CD4-positive, alpha-beta T cell treated with Interleukin-17A for 1 hour (primary cell): Measurements from ENCODE around the gene FOXN3.
"Not testable (repeated sequence)": the region's sequence is repeated elsewhere in the genome, so short reads cannot be mapped to it uniquely, and the experiment has no call there.

ENCODE experiments used
- DNase-seq: peaks from one replicate; pipeline ENCODE4 v3.0.0-alpha.2; 2020

The FOXN3 gene

GRCh38 chr14:89269404-89269803, 147.6 kb downstream of the FOXN3 start:
- no peak for DNase-seq

- DNase-seq = no peak
Measured at GRCh38 chr14:89268514-89268913, 148.5 kb downstream of the FOXN3 start.

- no peak for DNase-seq
Measured at GRCh38 chr14:89267656-89268055, 149.4 kb downstream of the FOXN3 start.

DNA sequence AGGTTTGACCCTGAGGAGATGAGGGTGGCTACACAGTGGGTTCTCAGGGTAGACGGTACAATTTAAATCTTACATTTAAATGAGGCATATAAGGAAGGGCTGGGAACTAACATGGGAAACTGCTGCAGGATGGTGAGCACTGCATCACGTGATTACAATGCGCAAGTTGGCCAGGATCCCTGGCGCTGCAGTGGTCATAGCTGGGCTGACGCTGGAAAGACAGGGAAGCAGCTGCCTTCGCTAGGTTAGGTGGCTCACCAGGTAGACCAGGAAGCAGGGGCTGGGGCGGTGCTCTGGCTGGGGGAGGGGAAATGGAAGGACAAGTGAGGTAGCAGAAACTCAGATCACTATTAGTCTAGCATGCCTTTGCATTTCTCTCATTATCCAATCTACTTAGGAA, 149.9 kb downstream of the FOXN3 start:
- no peak for DNase-seq

DNA sequence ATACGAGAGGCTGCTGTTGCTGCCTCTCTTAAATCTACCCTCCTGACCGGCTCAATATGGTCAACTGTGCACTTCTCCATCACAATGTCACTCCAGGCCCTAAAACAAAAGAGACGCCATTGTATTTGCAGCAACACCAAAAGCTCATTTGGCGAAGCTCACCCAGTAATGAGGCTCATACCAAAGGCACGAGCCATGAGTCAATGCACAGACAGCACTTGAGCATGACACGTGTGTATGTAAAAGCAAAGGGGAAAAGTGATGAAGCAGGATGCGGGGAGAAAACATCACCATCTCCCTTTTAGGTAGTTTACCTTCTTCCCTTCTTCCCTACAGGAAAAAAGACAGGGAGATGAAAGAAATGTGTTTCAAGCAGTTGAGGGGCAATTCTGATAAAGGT, 150.3 kb downstream of the FOXN3 start:
- no peak for DNase-seq

DNA sequence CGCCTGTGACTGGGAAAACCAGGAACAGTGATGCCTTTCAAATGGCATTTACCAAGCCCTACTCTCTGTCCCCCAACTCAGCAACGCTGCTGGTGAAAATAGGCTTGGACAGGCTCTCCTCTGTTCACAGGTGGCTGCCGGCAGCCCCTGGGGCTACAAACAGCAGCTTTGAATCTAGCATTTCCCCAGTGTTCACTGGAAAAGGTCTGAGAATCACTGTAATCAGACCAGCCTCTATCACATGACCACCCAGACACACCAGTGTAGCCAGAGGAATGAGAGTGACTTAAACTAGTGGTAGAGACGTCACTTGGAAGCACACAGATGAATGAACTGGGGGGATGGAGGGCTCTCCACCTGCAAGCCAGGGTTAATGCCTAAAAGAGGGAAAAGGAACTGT, 151.8 kb downstream of the FOXN3 start:
- DNase-seq = no peak

GRCh38 chr14:89264196-89264800, 152.7 kb downstream of the FOXN3 start:
- DNase-seq = no peak

- DNase-seq = no peak
Measured at GRCh38 chr14:89262041-89262440, 155.0 kb downstream of the FOXN3 start.

DNA sequence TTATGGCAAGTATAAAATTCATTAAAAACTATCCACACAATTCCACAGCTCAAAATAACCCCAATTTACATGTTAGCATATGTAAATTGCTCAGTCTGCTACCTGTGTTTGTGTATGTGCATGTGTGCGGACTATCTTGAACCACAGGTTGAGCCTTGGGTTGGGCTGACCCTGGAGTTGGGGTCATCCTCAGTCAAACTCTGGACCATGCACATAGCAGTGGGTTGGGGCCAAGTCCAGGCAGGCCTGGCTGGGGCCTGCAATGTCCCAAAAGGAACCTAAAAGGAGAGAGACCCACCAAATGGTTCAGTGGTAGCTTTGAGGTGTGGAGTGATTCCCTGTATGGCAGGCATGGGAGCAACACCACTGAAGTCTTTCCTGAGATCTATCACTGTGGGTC, 156.1 kb downstream of the FOXN3 start:
- no peak for DNase-seq

GRCh38 chr14:89259951-89260609, 157.0 kb downstream of the FOXN3 start:
- DNase-seq = no peak

- DNase-seq = no peak
Measured at GRCh38 chr14:89258728-89259273, 158.2 kb downstream of the FOXN3 start.

DNA sequence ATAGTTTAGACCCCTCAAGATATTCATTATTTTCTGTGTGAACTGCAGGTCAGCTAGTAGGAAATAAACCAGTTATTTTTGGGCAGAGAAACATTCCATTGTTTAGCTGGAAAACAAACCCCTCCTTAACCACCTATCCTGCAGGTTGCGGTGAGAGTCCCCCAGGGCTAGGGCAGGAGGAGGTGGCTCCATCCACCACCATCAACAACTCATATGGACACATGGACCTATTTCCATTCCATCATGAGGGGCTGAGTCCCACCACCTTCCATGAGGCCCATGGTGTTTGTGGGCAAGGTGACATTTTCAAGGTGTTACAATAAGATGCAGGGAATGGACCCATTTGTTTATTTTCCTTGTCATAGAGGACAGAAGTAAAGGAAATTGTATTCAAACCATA, 160.1 kb downstream of the FOXN3 start:
- DNase-seq = no peak

DNA sequence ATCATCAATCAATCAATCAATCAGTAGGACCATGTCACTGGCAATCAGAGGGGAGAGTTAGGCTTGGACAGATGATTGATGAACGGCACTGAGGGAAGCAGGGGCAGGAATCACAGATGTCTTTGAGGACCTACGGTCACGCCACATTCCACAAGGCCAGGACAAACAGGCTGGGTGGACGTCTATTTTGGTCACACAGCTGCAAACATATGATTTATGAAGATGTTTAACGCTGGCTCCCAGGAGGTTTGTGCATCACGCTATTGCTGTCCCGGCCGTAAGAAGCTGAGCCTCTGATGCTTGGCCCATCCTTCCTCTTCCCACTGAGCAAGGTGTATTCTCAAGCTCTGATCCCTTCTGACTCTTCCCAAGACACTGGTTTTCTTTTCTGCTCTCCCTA, 160.8 kb downstream of the FOXN3 start:
- DNase-seq = no peak

- DNase-seq = no peak
Measured at GRCh38 chr14:89255852-89256251, 161.2 kb downstream of the FOXN3 start.

- DNase-seq = no peak
Measured at GRCh38 chr14:89255012-89255411, 162.0 kb downstream of the FOXN3 start.

DNA sequence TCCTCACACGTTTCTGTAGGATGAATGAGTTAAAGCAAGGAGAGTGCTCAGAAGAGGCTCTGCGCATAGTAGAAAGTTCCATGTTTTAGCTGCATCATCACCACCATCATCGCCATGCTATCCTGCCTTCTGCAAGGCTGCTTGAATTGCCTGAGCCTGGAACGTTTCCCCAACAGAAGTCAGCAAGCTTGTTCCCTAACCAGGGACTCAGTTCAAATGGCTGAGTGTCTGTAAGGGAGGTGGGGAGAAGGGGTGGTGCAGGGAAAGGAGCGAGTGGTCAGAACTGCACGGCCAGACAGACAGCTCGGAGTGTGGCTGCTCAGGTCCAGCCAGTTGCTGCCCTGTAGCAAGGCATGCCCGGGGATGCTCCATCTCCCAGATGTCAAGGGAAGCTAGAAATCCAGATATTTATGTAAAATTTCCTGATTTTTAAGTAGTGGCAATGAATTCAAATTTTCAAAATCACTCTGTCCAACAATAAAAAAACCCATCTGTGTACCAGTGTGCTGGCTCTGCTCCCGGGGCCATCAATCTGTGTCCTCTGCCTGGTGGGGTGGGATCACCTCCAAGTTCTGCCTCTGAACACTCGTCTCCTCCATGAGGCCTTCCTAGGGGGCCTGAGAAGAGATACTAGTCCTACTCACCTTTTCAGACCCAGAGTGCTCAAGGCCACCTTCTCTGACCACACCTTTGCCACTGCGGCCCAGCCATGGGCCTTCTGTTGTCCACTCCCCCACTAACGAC, 162.7 kb downstream of the FOXN3 start:
- no peak for DNase-seq

DNA sequence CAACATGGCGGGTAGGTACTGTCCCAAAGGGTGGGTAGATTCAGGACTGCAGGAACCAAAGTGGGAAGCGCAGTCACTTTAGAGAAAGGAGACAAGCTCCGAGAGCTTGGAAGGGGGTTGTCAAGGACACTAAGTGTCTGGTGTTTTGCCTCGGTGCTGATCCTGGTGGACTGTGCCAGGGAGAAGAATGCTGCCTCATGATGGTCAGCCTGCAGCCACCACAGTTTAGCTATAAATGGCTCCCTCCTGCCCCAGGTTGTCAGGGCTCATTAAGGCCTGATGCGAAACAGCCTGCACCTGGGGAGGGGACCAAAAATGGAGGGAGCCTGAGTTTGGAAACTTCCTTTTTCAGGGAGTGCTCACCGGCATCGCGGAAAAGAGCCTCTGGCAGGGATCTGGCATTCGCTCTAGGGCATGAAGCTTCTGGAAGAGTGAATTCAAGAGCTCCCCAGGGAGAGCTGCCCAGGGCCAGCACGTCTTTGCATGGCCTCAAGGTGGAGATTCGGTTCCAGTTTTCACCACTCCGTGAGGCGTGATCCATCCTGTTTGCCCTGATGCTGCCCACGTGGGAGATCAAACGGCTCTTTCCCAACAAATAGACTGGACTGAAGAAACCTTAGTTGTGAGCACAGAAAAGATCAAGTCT, 164.0 kb downstream of the FOXN3 start:
- DNase-seq = no peak

GRCh38 chr14:89251061-89251460, 166.0 kb downstream of the FOXN3 start:
- DNase-seq = no peak

- DNase-seq = not testable (repeated sequence)
Measured at GRCh38 chr14:89250655-89250975, 166.4 kb downstream of the FOXN3 start.

DNA sequence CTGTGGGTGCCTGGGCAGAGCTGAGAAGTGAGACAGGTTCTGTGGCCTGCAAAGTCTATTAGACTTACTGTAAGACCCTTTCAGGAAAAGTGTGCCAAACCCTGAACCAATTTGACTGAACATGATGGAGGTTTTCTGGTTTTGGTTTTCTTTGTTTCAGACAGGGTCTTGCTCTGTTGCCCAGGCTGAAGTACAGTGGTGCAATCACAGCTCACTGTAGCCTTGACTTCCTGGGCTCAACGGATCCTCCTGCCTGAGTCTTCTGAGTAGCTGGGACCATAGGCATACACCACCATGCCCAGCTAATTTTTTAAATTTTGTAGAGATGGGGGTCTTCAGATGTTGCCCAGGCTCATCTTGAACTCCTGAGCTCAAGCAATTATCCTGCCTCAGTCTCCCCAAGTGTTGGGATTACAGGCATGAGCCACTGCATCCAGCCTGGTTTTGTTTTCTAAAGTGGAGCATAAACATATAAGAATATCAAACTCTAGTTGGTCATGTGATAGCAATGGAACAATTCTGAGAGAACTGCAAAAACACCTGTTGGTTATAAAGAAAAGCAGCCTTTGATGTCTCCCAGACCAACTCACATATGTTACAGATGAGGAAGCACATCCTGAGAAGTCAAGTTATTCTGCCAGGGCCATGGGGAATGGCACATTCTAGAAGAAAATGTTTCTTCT, 166.9 kb downstream of the FOXN3 start:
- DNase-seq = no peak

GRCh38 chr14:89249065-89249695, 167.9 kb downstream of the FOXN3 start:
- no peak for DNase-seq

GRCh38 chr14:89248411-89249064, 168.5 kb downstream of the FOXN3 start:
- no peak for DNase-seq
